ENCODE results near the gene CDH4. TPM values are rescaled to one million over a fixed set of nuclear protein-coding genes. Genes with fewer than 3 reads are reported as not detected.
"Not testable (repeated sequence)": the region's sequence is repeated elsewhere in the genome, so short reads cannot be mapped to it uniquely, and the experiment has no call there.

Gene CDH4
- total RNA-seq, 1 donor from 2014 or later, result not detected

GRCh38 chr20:61450549-61450948, 198.5 kb downstream of the CDH4 start:
- Mint-ChIP-seq H3K4me3 (no peak overlapping the region), H3K27me3 (no peaks in the 10 kb centered on the region), H3K36me3 (ENCODE audit: low read depth) (no peaks in the 10 kb centered on the region), H3K4me1 (no peaks in the 10 kb centered on the region), H3K9me3 (peaks cover 5% of the 10 kb centered on the region), H3K27ac (no peak overlapping the region)
- intact Hi-C loops (cut with micrococcal nuclease), result no loop called here
- POLR2A ChIA-PET, result no interaction called here
- no peak for ATAC-seq (ENCODE audit: low read depth)
- CTCF ChIA-PET, result no interaction called here
- no peak for TF ChIP-seq CTCF (IDR thresholded peaks at IDR 0.05)
- DNase-seq, result no peak

- no peak overlapping the region for H3K4me3 Mint-ChIP-seq
Observed at GRCh38 chr20:61451009-61451408, 198.9 kb downstream of the CDH4 start.

GRCh38 chr20:61451953-61452352, 199.9 kb downstream of the CDH4 start:
- no peak for DNase-seq
- H3K4me3 Mint-ChIP-seq, result no peak overlapping the region
- CTCF ChIA-PET, result no interaction called here
- POLR2A ChIA-PET, result no interaction called here
- no peaks in the 10 kb centered on the region for H3K27me3 Mint-ChIP-seq
- ATAC-seq (ENCODE audit: low read depth), result no peak
- peaks cover 5% of the 10 kb centered on the region for H3K9me3 Mint-ChIP-seq
- intact Hi-C loops (cut with micrococcal nuclease), result no loop called here
- TF ChIP-seq CTCF (IDR thresholded peaks at IDR 0.05), result no peak
- H3K4me1 Mint-ChIP-seq, result no peaks in the 10 kb centered on the region
- no peaks in the 10 kb centered on the region for H3K36me3 Mint-ChIP-seq (ENCODE audit: low read depth)
- no peak overlapping the region for H3K27ac Mint-ChIP-seq

More at GRCh38 chr20:61451009-61451408, 198.9 kb downstream of the CDH4 start:
- no peaks in the 10 kb centered on the region for H3K36me3 Mint-ChIP-seq (ENCODE audit: low read depth)
- H3K9me3 Mint-ChIP-seq, result peaks cover 5% of the 10 kb centered on the region
- ChIA-PET CTCF (no interaction called here), POLR2A (no interaction called here)
- no peaks in the 10 kb centered on the region for H3K27me3 Mint-ChIP-seq
- no peak for TF ChIP-seq CTCF (IDR thresholded peaks at IDR 0.05)
- no peaks in the 10 kb centered on the region for H3K4me1 Mint-ChIP-seq
- no peak overlapping the region for H3K27ac Mint-ChIP-seq
- intact Hi-C loops (cut with micrococcal nuclease), result no loop called here
- ATAC-seq (ENCODE audit: low read depth) (no peak), DNase-seq (no peak)

- DNase-seq (no peak), ATAC-seq (ENCODE audit: low read depth) (no peak)
- ChIA-PET CTCF (no interaction called here), POLR2A (no interaction called here)
- Mint-ChIP-seq H3K27ac (no peak overlapping the region), H3K36me3 (ENCODE audit: low read depth) (no peaks in the 10 kb centered on the region), H3K4me3 (no peak overlapping the region), H3K27me3 (no peaks in the 10 kb centered on the region), H3K4me1 (no peaks in the 10 kb centered on the region), H3K9me3 (peaks cover 4% of the 10 kb centered on the region)
- TF ChIP-seq CTCF (IDR thresholded peaks at IDR 0.05), result no peak
- intact Hi-C loops (cut with micrococcal nuclease), result no loop called here
Observed at GRCh38 chr20:61453219-61453618, 201.2 kb downstream of the CDH4 start.

GRCh38 chr20:61453623-61454022, 201.6 kb downstream of the CDH4 start:
- H3K36me3 Mint-ChIP-seq (ENCODE audit: low read depth); ATAC-seq (ENCODE audit: low read depth); H3K27me3 Mint-ChIP-seq; H3K27ac Mint-ChIP-seq; POLR2A ChIA-PET; intact Hi-C loops (cut with micrococcal nuclease); H3K4me3 Mint-ChIP-seq; H3K9me3 Mint-ChIP-seq; CTCF ChIA-PET; DNase-seq; H3K4me1 Mint-ChIP-seq: not testable (repeated sequence)

GRCh38 chr20:61454053-61454452, 202.0 kb downstream of the CDH4 start:
- no peak for ATAC-seq (ENCODE audit: low read depth)
- intact Hi-C loops (cut with micrococcal nuclease), result no loop called here
- no peaks in the 10 kb centered on the region for H3K36me3 Mint-ChIP-seq (ENCODE audit: low read depth)
- CTCF ChIA-PET, result no interaction called here
- H3K4me1 Mint-ChIP-seq, result no peaks in the 10 kb centered on the region
- no peaks in the 10 kb centered on the region for H3K27me3 Mint-ChIP-seq
- peaks cover 2% of the 10 kb centered on the region for H3K9me3 Mint-ChIP-seq
- POLR2A ChIA-PET, result no interaction called here
- no peak for DNase-seq
- no peak overlapping the region for H3K4me3 Mint-ChIP-seq
- TF ChIP-seq CTCF (IDR thresholded peaks at IDR 0.05), result no peak
- no peak overlapping the region for H3K27ac Mint-ChIP-seq

Measured in activated B cell treated with CpG ODN at 0.5 μM for 24 hours (primary cell).